Neural cell (in vitro differentiated cells): Measurements from ENCODE around the gene DISP1. TPM values are rescaled to one million over a fixed set of nuclear protein-coding genes. Genes with fewer than 3 reads are reported as not detected.
"Not testable (repeated sequence)": the region's sequence is repeated elsewhere in the genome, so short reads cannot be mapped to it uniquely, and the experiment has no call there.

Experiments used
- H2AFZ ChIP-seq: fragments of 200-600, 300-800 bp; sonication (generic), shearing (Covaris generic); 2 replicates; pipeline ENCODE4 v1.6.0; 2014; ENCODE audit warnings: low read depth, mild to moderate bottlenecking, antibody characterized with exemption, low read length, moderate library complexity
- H3F3A ChIP-seq: fragments of 200-600 bp; shearing (Covaris generic); 2 replicates; pipeline ENCODE4 v1.6.1; 2016; ENCODE audit warnings: mild to moderate bottlenecking, moderate library complexity, mixed read lengths, antibody characterized with exemption, low read length; ENCODE audit not compliant: insufficient read depth, poor library complexity, severe bottlenecking
- H3K27ac ChIP-seq: fragments of 200-600, 300-800 bp; sonication (generic), shearing (Covaris generic); 2 replicates; pipeline ENCODE4 v1.5.1; 2014; ENCODE audit warnings: mild to moderate bottlenecking, low read length, moderate library complexity
- H3K27me3 ChIP-seq: fragments of 300-800, 200-600 bp; sonication (generic), shearing (Covaris generic); 2 replicates; pipeline ENCODE4 v1.6.0; 2014; ENCODE audit warnings: mild to moderate bottlenecking, low read depth, low read length, moderate library complexity; ENCODE audit not compliant: insufficient read depth
- H3K36me3 ChIP-seq: fragments of 300-800, 200-600 bp; sonication (generic), shearing (Covaris generic); 2 replicates; pipeline ENCODE4 v1.5.1; 2014; ENCODE audit warnings: mild to moderate bottlenecking, antibody characterized with exemption, low read length, moderate library complexity; ENCODE audit not compliant: insufficient read depth
- H3K4me2 ChIP-seq: fragments of 300-800, 200-600 bp; sonication (generic), shearing (Covaris generic); 2 replicates; pipeline ENCODE4 v1.6.0; 2014; ENCODE audit warnings: mild to moderate bottlenecking, low read length
- H3K4me3 ChIP-seq: fragments of 300-800, 200-600 bp; sonication (generic), shearing (Covaris generic); 2 replicates; pipeline ENCODE4 v1.5.1; 2014; ENCODE audit warnings: mild to moderate bottlenecking, low read length, moderate library complexity
- H3K79me2 ChIP-seq: fragments of 200-600 bp; shearing (Covaris generic); replicated peaks from 2 replicates; pipeline ENCODE4 v1.6.0; 2014; ENCODE audit warnings: mild to moderate bottlenecking, low read length, moderate library complexity; ENCODE audit not compliant: insufficient read depth
- H3K9ac ChIP-seq: fragments of 300-800, 200-600 bp; sonication (generic), shearing (Covaris generic); 2 replicates; pipeline ENCODE4 v1.6.1; 2016; ENCODE audit warnings: mild to moderate bottlenecking, low read length, mixed read lengths
- H3K9me2 ChIP-seq: fragments of 200-600 bp; shearing (Covaris generic); 2 replicates; pipeline ENCODE4 v1.6.1; 2016; ENCODE audit warnings: mild to moderate bottlenecking, low read length, mixed read lengths; ENCODE audit not compliant: insufficient read depth
- H3K9me3 ChIP-seq: fragments of 200-600, 300-800 bp; sonication (generic), shearing (Covaris generic); 2 replicates; pipeline ENCODE4 v1.6.1; 2016; ENCODE audit warnings: mild to moderate bottlenecking, mixed run types, low read length, moderate library complexity, mixed read lengths
- H4K20me1 ChIP-seq: fragments of 200-600 bp; shearing (Covaris generic); 2 replicates; pipeline ENCODE4 v1.6.1; 2016; ENCODE audit warnings: mild to moderate bottlenecking, mixed run types; ENCODE audit not compliant: insufficient read depth
- EP300 ChIP-seq: fragments of 450-650 bp; conservative IDR thresholded peaks from 2 replicates; pipeline ENCODE4 v1.6.1; 2014; ENCODE audit warnings: antibody characterized with exemption, mild to moderate bottlenecking, moderate library complexity; ENCODE audit not compliant: poor library complexity, severe bottlenecking
- EZH2 ChIP-seq: fragments of 200-600, 300-800 bp; shearing (Covaris generic), sonication (generic); IDR thresholded peaks from 2 replicates; pipeline ENCODE4 v1.6.1; 2014; ENCODE audit warnings: antibody characterized with exemption, low read length, borderline replicate concordance, mild to moderate bottlenecking; ENCODE audit not compliant: insufficient read depth, poor library complexity, severe bottlenecking
- MXI1 ChIP-seq: fragments of 450-650 bp; conservative IDR thresholded peaks from 2 replicates; pipeline ENCODE4 v1.6.1; 2014; ENCODE audit warnings: antibody characterized with exemption, mild to moderate bottlenecking; ENCODE audit not compliant: poor library complexity, severe bottlenecking
- POLR2AphosphoS5 ChIP-seq: IDR thresholded peaks from 2 replicates; pipeline ENCODE4 v1.6.1; 2012
- RAD21 ChIP-seq: fragments of 450-650 bp; conservative IDR thresholded peaks from 2 replicates; pipeline ENCODE4 v1.6.1; 2014; ENCODE audit warnings: antibody characterized with exemption, mild to moderate bottlenecking, moderate library complexity
- SMC3 ChIP-seq: fragments of 450-650 bp; conservative IDR thresholded peaks from 2 replicates; pipeline ENCODE4 v1.6.1; 2014; ENCODE audit warnings: antibody characterized with exemption, mild to moderate bottlenecking, moderate library complexity; ENCODE audit not compliant: poor library complexity
- TAF1 ChIP-seq: IDR thresholded peaks from 2 replicates; pipeline ENCODE4 v1.6.1; 2012; ENCODE audit warnings: low read depth
- polyA plus RNA-seq: library from polyadenylated mRNA; depleted of rRNA; stranded (reverse); fragments of >200 nt; gene quantifications from 2 replicates; pipeline ENCODE4 v1.2.3, GENCODE V29; 2014
- TF ChIP-seq, protein P1 (sequence below): IDR thresholded peaks from 2 replicates; pipeline ENCODE4 v1.6.1; 2012; ENCODE audit warnings: borderline replicate concordance
- TF ChIP-seq, protein P2 (sequence below): fragments of 450-650 bp; IDR thresholded peaks from 2 replicates; pipeline ENCODE4 v1.5.1; 2014; ENCODE audit warnings: antibody characterized with exemption, mild to moderate bottlenecking, moderate library complexity; ENCODE audit not compliant: poor library complexity, severe bottlenecking

The DISP1 gene
- polyA plus RNA-seq, 1 donor from 2014 or later: 3.9 TPM

DNA sequence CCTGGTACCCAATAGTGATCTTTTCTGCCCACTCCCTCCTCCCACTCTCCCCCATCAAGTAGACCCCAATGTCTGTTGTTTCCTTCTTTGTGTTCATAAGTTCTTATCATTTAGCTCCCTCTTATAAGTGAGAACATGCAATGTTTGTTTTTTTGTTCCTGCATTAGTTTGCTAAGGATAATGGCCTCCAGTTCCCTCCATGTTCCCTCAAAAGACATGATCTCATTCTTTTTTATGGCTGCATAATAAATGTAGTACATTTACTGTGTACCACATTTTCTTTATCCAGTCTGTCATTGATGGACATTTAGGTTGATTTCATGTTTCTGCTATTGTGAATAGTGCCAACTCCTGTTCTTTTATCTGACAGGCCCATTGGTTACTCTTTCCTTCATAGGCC lies 35.7 kb downstream of the DISP1 start:
- H3K9me3 ChIP-seq, H3K27me3 ChIP-seq, H3K4me3 ChIP-seq, H3K79me2 ChIP-seq, H2AFZ ChIP-seq, H3K9ac ChIP-seq, H3K4me2 ChIP-seq, H3K9me2 ChIP-seq, H4K20me1 ChIP-seq, H3K36me3 ChIP-seq, H3F3A ChIP-seq, H3K27ac ChIP-seq: not testable (repeated sequence)
- peak; percentile 33 for TF ChIP-seq EP300

DNA sequence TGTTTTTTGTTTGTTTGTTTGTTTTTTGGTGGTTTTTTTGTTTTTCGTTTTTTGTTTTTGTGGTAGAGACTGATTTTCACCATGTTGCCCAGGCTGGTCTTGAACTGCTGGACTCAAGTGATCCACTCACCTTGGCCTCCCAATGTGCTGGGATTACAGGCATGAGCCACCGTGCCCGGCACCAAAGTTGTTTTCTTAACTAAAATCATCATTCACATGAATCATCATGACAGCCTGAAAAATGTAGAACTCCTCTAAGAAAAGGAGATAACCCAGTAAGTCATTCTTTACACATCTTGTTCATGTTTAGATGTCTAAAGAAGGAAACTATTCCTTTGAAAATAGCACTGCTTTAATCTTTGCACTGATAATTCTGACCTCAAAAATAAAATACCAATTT lies 37.5 kb downstream of the DISP1 start:
- TF ChIP-seq, protein P1, sequence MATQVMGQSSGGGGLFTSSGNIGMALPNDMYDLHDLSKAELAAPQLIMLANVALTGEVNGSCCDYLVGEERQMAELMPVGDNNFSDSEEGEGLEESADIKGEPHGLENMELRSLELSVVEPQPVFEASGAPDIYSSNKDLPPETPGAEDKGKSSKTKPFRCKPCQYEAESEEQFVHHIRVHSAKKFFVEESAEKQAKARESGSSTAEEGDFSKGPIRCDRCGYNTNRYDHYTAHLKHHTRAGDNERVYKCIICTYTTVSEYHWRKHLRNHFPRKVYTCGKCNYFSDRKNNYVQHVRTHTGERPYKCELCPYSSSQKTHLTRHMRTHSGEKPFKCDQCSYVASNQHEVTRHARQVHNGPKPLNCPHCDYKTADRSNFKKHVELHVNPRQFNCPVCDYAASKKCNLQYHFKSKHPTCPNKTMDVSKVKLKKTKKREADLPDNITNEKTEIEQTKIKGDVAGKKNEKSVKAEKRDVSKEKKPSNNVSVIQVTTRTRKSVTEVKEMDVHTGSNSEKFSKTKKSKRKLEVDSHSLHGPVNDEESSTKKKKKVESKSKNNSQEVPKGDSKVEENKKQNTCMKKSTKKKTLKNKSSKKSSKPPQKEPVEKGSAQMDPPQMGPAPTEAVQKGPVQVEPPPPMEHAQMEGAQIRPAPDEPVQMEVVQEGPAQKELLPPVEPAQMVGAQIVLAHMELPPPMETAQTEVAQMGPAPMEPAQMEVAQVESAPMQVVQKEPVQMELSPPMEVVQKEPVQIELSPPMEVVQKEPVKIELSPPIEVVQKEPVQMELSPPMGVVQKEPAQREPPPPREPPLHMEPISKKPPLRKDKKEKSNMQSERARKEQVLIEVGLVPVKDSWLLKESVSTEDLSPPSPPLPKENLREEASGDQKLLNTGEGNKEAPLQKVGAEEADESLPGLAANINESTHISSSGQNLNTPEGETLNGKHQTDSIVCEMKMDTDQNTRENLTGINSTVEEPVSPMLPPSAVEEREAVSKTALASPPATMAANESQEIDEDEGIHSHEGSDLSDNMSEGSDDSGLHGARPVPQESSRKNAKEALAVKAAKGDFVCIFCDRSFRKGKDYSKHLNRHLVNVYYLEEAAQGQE: no peak
- TF ChIP-seq TAF1 (no peak), POLR2AphosphoS5 (no peak), RAD21 (no peak), EZH2 (no peak), SMC3 (no peak), EP300 (no peak), MXI1 (no peak)
- TF ChIP-seq, protein P2, sequence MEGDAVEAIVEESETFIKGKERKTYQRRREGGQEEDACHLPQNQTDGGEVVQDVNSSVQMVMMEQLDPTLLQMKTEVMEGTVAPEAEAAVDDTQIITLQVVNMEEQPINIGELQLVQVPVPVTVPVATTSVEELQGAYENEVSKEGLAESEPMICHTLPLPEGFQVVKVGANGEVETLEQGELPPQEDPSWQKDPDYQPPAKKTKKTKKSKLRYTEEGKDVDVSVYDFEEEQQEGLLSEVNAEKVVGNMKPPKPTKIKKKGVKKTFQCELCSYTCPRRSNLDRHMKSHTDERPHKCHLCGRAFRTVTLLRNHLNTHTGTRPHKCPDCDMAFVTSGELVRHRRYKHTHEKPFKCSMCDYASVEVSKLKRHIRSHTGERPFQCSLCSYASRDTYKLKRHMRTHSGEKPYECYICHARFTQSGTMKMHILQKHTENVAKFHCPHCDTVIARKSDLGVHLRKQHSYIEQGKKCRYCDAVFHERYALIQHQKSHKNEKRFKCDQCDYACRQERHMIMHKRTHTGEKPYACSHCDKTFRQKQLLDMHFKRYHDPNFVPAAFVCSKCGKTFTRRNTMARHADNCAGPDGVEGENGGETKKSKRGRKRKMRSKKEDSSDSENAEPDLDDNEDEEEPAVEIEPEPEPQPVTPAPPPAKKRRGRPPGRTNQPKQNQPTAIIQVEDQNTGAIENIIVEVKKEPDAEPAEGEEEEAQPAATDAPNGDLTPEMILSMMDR: no peak
- H3K27me3 ChIP-seq: no peaks in the 10 kb centered on the region
- no peak overlapping the region for H3K27ac ChIP-seq
- no peak overlapping the region for H3K4me3 ChIP-seq
- no peak overlapping the region for H3K9ac ChIP-seq
- no peaks in the 10 kb centered on the region for H3F3A ChIP-seq
- H3K9me2 ChIP-seq: no peaks in the 10 kb centered on the region
- H2AFZ ChIP-seq: no peak overlapping the region
- H4K20me1 ChIP-seq: no peaks in the 10 kb centered on the region
- no peak overlapping the region for H3K4me2 ChIP-seq
- H3K79me2 ChIP-seq: no peaks in the 10 kb centered on the region
- H3K9me3 ChIP-seq: no peaks in the 10 kb centered on the region
- no peaks in the 10 kb centered on the region for H3K36me3 ChIP-seq

DNA sequence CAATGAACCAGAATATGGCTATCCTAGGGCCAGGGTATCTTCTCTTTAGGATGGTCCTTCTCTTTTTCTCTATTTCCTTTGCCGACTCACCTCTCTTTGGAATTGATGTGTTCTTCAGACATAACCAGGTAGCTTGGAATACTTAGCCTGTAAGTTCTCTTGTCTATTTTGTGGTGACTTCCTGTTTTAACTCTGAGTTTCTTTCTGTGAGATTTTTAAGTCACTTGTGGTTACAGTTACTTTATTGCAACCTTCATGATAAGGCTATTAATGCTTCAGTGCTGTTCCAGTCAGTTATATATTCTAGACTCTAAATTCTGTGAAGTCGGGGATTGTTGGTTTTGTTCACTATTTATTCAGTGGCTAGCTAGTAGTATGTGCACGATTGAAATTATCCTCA lies 46.2 kb downstream of the DISP1 start:
- Histone ChIP-seq H3K27me3 (no peaks in the 10 kb centered on the region), H3K27ac (no peak overlapping the region), H4K20me1 (no peaks in the 10 kb centered on the region), H3K4me2 (no peak overlapping the region), H3K36me3 (no peaks in the 10 kb centered on the region), H2AFZ (no peak overlapping the region), H3F3A (no peaks in the 10 kb centered on the region), H3K4me3 (no peak overlapping the region), H3K79me2 (no peaks in the 10 kb centered on the region), H3K9ac (no peak overlapping the region), H3K9me2 (no peaks in the 10 kb centered on the region), H3K9me3 (no peaks in the 10 kb centered on the region)
- TF ChIP-seq SMC3: no peak
- TF ChIP-seq, protein P1: no peak
- TF ChIP-seq EP300: no peak
- no peak for TF ChIP-seq POLR2AphosphoS5
- TF ChIP-seq RAD21: no peak
- TF ChIP-seq, protein P2: no peak
- no peak for TF ChIP-seq EZH2
- no peak for TF ChIP-seq TAF1
- TF ChIP-seq MXI1: no peak
